MG63 (cell line): ENCODE measurements around the gene SERINC2. TPM values are rescaled to one million over a fixed set of nuclear protein-coding genes. Genes with fewer than 3 reads are reported as not detected.
"Not testable (repeated sequence)": the region's sequence is repeated elsewhere in the genome, so short reads cannot be mapped to it uniquely, and the experiment has no call there.

Experiments used
- DNase-seq: peaks from one replicate; pipeline ENCODE4 v3.0.0-alpha.2; 2020
- H3K27me3 ChIP-seq: fragments of 250-450 bp; sonication (Bioruptor Pico); 2 replicates; pipeline ENCODE4 v1.5.1; 2020; ENCODE audit warnings: mild to moderate bottlenecking, moderate library complexity
- H3K36me3 ChIP-seq: fragments of 250-450 bp; sonication (Bioruptor Pico); 2 replicates; pipeline ENCODE4 v1.5.1; 2020; ENCODE audit warnings: mild to moderate bottlenecking, moderate library complexity
- H3K4me3 ChIP-seq: fragments of 250-450 bp; sonication (Bioruptor Pico); 2 replicates; pipeline ENCODE4 v1.5.1; 2020; ENCODE audit warnings: mild to moderate bottlenecking, moderate library complexity
- H3K9me3 ChIP-seq: fragments of 250-450 bp; sonication (Bioruptor Pico); 2 replicates; pipeline ENCODE4 v1.5.1; 2020; ENCODE audit warnings: mild to moderate bottlenecking, moderate library complexity
- total RNA-seq: library from RNA; depleted of rRNA; stranded (reverse); fragments of >200 nt; shearing (Covaris generic); gene quantifications from 2 replicates; pipeline ENCODE4 v1.2.3, GENCODE V29; 2014; ENCODE audit warnings: low replicate concordance

SERINC2 gene
- total RNA-seq, 1 experiment from 2014 or later = 32.4 TPM

DNA sequence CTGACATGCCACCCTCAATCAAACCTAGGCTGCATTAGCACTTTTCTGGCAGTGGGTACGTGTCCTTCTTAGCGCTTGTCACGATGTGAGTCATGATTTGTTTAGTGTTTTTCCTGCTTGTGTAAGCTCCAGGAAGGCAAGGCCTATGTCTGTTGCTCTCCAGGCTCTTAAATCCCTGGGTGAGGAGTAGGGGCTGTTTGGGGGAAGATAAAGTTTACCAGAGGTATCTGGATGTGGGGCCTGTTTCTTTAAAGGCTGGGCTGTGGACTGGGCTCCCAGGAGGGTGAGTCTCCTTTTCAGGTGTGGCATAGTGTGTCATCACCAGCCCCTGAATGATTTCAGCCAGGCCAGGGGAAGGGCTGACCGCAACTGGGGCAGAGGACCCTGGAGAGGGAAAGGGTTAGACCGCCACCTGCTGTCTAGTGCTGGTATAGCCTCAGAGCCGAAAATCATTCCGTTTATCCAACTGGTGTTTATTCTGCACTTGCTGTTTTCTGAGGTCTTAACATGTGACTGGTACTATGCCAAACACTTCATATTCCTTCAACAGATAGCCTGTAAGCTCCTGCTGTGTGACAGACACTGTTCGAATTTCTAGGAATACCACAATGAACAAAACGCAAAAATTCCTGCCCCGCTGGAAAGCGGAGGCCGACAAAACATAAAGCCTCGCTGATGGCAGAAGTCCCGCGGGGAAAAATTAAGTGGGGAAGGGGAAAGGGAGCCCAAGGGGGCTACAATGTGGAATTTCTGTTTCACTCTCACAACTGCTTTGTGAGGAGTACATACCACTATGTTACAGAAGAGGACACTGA lies 9.7 kb downstream of the SERINC2 start:
- H3K4me3 ChIP-seq = no peak overlapping the region
- no peaks in the 10 kb centered on the region for H3K9me3 ChIP-seq
- no peaks in the 10 kb centered on the region for H3K27me3 ChIP-seq
- DNase-seq = peak; percentile 82
- peaks cover 27% of the 10 kb centered on the region for H3K36me3 ChIP-seq

DNA sequence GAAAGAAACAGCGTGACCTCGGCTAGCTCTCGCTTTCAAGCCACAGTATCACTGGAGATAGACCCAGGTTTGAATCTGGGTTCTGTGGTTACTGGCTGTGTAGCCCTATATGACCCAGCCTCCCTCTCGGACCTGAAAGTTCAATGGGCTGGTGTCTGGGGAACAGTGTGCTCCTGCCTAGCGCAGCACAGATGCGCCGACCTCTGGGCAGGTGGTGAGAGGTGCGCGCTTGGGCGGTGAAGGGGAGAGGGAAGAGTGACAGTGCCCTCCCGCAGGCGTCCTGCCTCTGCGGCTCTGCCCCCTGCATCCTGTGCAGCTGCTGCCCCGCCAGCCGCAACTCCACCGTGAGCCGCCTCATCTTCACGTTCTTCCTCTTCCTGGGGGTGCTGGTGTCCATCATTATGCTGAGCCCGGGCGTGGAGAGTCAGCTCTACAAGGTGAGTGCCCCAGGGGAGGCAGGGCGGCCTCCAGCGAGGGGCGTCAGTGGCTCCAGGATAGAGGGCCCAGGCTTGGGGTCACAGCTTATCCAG lies 10.5 kb downstream of the SERINC2 start:
- no peak for DNase-seq
- Histone ChIP-seq H3K36me3 (peaks cover 29% of the 10 kb centered on the region), H3K4me3 (no peak overlapping the region), H3K27me3 (no peaks in the 10 kb centered on the region), H3K9me3 (no peaks in the 10 kb centered on the region)

DNA sequence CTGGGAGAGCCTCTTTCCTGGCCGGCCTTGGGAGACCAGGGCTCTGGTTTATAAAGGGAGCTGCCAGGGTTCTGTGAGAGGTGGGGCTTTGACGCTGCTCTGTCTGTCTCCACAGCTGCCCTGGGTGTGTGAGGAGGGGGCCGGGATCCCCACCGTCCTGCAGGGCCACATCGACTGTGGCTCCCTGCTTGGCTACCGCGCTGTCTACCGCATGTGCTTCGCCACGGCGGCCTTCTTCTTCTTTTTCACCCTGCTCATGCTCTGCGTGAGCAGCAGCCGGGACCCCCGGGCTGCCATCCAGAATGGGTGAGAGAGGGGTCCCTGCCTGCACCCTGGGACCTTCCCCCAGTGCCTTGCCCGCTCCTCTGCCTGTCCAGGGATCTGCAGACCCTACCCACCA lies 11.6 kb downstream of the SERINC2 start:
- Histone ChIP-seq H3K36me3 (peaks cover 27% of the 10 kb centered on the region), H3K9me3 (no peaks in the 10 kb centered on the region), H3K27me3 (no peaks in the 10 kb centered on the region), H3K4me3 (no peak overlapping the region)
- no peak for DNase-seq

DNA sequence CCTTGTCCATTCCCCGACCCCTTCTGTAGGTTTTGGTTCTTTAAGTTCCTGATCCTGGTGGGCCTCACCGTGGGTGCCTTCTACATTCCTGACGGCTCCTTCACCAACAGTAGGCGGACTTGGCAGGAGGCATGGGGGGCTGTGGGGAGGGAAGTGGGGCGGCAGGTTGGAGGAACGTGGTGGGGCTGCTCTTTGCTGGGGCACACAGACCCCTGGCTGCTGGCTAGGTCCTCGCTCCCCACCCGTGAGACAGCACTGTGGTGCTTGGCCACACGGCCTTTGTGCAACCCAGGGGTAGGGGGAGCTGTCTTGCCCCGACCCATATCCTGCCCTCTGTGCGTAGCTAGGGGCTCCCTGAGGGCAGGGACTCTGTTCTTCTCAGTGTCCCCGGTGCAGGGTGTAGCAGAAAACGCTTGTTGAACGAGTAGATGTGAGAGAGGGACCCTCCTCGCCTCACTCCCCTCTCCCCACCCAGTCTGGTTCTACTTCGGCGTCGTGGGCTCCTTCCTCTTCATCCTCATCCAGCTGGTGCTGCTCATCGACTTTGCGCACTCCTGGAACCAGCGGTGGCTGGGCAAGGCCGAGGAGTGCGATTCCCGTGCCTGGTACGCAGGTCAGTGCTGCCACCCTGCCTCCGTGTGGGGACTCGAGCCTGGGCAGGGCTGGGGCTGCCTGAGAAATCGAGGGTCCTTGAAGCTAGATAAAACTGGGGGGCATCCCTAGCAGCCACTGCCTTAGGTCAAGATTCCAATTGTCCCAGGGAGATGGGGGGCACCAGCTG lies 12.5 kb downstream of the SERINC2 start:
- no peak for DNase-seq
- peaks cover 33% of the 10 kb centered on the region for H3K36me3 ChIP-seq
- H3K27me3 ChIP-seq = no peaks in the 10 kb centered on the region
- no peaks in the 10 kb centered on the region for H3K9me3 ChIP-seq
- H3K4me3 ChIP-seq = no peak overlapping the region

DNA sequence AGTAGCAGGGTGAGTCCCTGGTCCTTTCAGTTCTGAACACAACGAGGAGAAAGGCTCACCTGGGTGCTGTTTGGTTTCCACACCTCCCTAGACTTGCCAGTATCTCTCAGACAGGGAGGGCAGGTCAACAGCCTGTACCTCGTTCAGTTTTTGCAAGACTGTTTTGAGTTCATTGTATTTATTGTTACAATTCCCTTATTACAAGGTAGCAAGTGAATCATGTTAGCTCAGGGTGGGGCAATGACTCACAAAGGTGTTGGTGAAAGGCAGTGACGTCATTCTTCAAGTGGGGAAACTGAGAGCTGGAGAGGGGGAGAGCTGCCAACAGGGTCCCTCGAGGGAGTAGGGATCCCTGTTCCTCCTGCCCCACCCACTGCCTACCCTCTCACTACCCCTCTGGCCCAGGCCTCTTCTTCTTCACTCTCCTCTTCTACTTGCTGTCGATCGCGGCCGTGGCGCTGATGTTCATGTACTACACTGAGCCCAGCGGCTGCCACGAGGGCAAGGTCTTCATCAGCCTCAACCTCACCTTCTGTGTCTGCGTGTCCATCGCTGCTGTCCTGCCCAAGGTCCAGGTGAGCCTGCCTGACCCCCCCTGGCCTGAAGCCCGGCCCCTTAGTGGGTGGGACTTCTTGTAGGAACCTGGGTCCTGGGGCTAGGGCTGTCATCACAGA lies 13.4 kb downstream of the SERINC2 start:
- Histone ChIP-seq H3K9me3 (no peaks in the 10 kb centered on the region), H3K4me3 (no peak overlapping the region), H3K36me3 (peaks cover 42% of the 10 kb centered on the region), H3K27me3 (no peaks in the 10 kb centered on the region)
- DNase-seq = no peak

DNA sequence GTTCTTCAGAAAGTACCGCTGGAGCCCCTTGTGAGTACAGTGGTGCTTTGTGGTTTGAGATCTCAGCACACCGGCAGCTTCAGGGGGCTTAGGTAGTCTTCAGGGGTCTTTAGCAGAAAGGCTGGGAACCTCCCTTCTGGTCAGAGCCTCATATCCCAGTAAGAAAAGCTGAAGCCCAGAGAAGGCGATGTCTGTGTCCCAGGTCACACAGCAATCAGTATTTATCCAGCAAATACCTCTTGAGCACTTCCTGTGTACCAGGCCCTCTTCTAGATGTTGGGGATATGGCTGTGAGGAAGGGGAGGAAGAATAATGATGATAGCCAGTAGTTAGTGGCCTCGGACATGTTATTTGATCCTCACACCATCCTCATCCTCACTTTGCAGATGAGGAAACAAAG lies 14.3 kb downstream of the SERINC2 start:
- H3K9me3 ChIP-seq = no peaks in the 10 kb centered on the region
- no peak for DNase-seq
- H3K36me3 ChIP-seq = peaks cover 43% of the 10 kb centered on the region
- no peaks in the 10 kb centered on the region for H3K27me3 ChIP-seq
- no peak overlapping the region for H3K4me3 ChIP-seq

DNA sequence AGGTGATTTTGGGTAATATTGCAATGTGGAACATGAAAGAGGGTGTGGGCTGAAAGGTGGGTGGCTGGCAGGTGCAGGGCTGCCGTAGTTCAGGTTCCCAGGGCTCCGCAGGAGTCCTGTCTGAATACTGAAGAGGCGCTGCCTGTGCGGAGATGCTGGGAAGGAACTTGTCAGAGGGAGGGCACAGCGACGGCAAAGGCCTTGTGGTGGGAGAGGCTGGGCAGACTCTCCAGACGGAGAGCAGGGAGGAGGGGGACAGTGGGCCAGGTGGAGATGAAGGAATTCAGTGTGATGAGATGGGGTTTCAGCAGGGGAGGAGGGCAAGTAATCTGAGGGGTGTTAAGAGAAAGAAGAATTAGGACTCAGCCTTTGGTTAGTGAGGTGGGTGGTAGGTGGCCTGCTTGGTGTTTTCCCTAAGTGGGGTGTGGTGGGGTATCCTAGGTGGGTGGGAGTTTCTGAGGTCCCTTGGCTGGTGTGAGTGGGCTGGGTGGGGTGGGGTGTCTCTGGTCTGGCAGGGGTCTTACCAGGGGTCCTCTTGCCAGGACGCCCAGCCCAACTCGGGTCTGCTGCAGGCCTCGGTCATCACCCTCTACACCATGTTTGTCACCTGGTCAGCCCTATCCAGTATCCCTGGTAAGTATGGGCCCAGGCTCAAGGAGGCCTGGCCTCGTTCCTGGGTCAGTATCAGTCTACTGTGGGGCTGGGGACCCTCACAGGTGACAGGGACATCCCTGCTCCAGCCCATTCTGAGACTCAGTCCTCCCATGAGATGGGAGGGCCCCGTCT lies 15.6 kb downstream of the SERINC2 start:
- Histone ChIP-seq H3K36me3 (peaks cover 53% of the 10 kb centered on the region), H3K27me3 (no peaks in the 10 kb centered on the region), H3K4me3 (no peak overlapping the region), H3K9me3 (no peaks in the 10 kb centered on the region)
- DNase-seq = no peak

DNA sequence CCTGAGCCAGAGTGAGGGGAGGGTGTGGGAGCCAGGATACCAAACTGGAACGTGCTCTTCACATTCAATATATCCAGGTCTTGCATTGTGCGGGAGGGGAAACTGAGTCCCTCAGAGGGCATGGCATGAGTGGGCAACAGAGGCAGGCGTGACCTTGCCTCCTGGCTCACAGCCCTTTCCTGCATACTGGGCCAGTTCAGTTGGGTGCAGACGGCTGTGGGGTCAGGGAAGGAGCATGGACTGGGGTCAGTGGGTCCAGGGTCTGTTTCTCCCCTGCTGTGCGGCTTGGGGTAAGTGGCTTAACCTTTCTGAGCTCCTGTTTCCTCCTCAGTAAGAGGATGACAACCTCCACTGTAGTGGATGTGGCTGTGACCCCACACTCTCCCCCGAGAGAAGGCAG lies 16.6 kb downstream of the SERINC2 start:
- no peak overlapping the region for H3K4me3 ChIP-seq
- H3K9me3 ChIP-seq = no peaks in the 10 kb centered on the region
- no peaks in the 10 kb centered on the region for H3K27me3 ChIP-seq
- DNase-seq = no peak
- H3K36me3 ChIP-seq = peaks cover 50% of the 10 kb centered on the region

DNA sequence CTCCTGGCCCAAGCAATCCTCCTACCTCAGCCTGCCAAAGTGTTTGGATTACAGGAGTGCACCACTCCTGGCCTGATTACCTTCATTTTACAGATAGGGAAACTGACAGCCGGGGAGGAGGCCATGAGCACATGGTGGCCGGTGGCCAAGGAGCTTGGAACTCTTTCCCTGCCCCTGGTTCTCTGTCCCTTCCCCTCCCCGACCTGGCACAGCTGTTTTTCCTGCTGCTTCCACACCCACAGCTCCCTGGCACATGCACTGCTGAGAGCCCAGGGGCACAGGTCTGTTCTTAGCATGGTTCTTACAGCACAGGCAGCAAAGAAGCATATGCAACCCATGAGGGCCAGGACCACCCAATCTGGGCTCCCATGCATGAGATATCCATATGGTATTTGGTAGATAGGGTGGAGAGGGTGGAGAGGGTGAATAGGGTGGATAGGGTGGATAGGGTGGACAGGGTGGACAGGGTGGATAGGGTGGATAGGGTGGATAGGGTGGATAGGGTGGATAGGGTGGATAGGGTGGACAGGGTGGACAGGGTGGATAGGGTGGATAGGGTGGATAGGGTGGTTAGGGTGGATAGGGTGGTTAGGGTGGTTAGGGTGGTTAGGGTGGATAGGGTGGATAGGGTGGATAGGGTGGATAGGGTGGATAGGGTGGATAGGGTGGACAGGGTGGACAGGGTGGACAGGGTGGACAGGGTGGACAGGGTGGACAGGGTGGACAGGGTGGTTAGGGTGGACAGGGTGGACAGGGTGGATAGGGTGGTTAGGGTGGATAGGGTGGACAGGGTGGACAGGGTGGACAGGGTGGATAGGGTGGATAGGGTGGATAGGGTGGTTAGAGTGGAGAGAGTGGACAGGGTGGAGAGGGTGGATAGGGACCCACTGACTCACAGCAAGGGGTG lies 18.6 kb downstream of the SERINC2 start:
- not testable (repeated sequence) for DNase-seq, H3K4me3 ChIP-seq, H3K9me3 ChIP-seq, H3K27me3 ChIP-seq
- H3K36me3 ChIP-seq = peaks cover 40% of the 10 kb centered on the region

DNA sequence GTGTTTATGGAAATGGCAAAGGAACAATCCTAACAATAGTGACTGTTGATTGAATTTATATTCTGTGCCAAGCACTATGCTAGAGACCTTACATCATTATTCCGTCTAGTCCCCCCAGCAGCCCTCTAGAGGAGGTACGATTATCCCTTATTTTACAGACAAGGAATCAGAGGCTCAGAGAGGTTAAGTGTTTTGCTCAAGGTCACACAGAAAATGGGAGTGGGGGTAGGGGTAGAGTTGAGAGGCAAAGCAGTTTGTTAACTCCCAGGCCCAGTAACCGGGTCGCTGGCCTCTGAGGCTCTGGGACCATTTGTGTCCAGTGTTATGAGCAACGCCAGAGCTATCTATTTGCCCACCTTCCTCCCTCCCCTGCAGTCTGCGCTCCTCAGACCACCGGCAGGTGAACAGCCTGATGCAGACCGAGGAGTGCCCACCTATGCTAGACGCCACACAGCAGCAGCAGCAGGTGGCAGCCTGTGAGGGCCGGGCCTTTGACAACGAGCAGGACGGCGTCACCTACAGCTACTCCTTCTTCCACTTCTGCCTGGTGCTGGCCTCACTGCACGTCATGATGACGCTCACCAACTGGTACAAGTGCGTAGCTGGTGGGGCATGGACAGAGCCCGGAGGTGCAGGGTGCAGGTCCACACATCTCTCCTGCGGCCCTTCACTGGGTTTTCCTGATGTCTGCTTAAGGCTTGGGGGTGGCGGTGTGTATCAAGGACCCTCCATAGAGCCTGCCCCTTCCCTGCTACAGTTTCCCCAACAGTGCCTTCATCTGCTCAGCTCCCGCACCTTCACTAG lies 19.8 kb downstream of the SERINC2 start:
- DNase-seq = no peak
- Histone ChIP-seq H3K27me3 (no peaks in the 10 kb centered on the region), H3K36me3 (peaks cover 33% of the 10 kb centered on the region), H3K4me3 (no peak overlapping the region), H3K9me3 (no peaks in the 10 kb centered on the region)

DNA sequence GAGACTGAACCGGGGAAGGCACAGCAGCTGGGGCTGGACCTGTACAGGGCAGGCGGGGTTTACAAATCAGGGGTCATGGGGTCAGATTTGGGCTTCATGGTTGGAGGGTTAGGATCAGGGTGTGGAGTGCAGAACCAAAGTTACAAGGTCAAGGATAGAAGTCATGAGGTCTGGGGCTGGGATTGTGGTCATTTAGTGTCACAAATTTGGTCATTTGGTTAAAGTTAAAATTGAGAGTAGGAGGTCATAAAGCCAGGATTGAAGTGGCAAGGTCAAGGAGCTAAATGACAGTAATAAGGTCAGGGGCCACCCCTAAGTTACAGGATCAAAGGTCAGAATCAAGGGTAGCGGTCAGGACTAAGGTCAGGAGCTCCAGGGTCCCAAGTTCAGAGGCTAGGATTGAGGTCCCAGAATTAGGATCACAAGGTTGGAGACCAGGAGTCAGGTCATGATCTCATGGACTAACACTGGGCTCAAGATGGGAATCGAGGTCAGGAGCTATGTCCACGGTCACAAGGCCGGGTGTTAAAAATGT lies 20.4 kb downstream of the SERINC2 start:
- no peaks in the 10 kb centered on the region for H3K9me3 ChIP-seq
- peaks cover 31% of the 10 kb centered on the region for H3K36me3 ChIP-seq
- no peak for DNase-seq
- no peak overlapping the region for H3K4me3 ChIP-seq
- no peaks in the 10 kb centered on the region for H3K27me3 ChIP-seq

DNA sequence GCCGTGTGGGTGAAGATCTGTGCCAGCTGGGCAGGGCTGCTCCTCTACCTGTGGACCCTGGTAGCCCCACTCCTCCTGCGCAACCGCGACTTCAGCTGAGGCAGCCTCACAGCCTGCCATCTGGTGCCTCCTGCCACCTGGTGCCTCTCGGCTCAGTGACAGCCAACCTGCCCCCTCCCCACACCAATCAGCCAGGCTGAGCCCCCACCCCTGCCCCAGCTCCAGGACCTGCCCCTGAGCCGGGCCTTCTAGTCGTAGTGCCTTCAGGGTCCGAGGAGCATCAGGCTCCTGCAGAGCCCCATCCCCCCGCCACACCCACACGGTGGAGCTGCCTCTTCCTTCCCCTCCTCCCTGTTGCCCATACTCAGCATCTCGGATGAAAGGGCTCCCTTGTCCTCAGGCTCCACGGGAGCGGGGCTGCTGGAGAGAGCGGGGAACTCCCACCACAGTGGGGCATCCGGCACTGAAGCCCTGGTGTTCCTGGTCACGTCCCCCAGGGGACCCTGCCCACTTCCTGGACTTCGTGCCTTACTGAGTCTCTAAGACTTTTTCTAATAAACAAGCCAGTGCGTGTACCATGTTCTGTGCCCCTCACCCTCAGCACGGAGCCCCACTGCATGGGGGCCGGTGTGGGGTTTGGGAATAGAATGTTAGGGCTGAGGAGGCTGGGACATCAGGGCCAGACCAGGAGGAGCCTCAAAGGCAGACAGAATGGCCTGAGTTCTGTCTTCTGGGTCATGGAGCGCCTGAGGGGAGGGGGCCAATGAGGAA lies 21.3 kb downstream of the SERINC2 start:
- no peak for DNase-seq
- Histone ChIP-seq H3K9me3 (no peaks in the 10 kb centered on the region), H3K4me3 (no peak overlapping the region), H3K27me3 (no peaks in the 10 kb centered on the region), H3K36me3 (peaks cover 31% of the 10 kb centered on the region)

DNA sequence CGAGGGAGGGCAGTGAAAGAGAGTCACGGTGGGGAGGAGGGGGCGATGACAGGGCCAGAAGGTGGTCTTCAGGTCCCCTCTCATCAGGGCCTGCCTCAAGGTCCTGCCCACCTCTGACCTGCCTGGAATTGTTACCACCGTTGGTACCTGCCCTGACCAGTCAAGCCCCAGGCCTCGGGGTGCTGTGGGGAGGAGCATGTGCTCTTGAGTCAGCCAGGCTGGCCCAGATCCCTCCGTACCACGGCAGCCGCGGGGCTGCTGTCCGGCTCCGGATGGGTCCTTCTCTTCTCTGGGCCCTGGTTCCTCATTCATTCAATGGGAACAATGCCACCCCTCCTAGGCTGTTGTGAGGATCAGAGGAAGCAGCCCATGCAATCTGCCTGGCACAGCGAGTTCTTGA lies 22.0 kb downstream of the SERINC2 start:
- DNase-seq = no peak

More for the DNA sequence above, 22.0 kb downstream of the SERINC2 start:
- H3K27me3 ChIP-seq = no peaks in the 10 kb centered on the region
- peaks cover 26% of the 10 kb centered on the region for H3K36me3 ChIP-seq
- no peaks in the 10 kb centered on the region for H3K9me3 ChIP-seq
- H3K4me3 ChIP-seq = no peak overlapping the region
